Gastroesophageal sphincter (tissue), 3 donors: ENCODE measurements around the gene PSMB5.

Experiments
- CTCF ChIP-seq, 4 experiments: fragments of 200-600 bp in 2 of 4; fragments of 450-650 bp in 2 of 4; sonication (generic) in 1 of 4; IDR thresholded peaks; one replicate each; pipeline ENCODE4 v1.5.1; 2017 to 2019; ENCODE audit warnings: antibody characterized with exemption in 4 of 4, mild to moderate bottlenecking in 2 of 4, moderate library complexity in 2 of 4
- POLR2A ChIP-seq, 2 donors: fragments of 450-650 bp; IDR thresholded peaks; one replicate each; pipeline ENCODE4 v1.6.1; 2017; ENCODE audit warnings: antibody characterized with exemption in 2 of 2, mild to moderate bottlenecking in 2 of 2, moderate library complexity in 1 of 2

GRCh38 chr14:23021434-23021833, 13.3 kb downstream of the PSMB5 start:
- TF ChIP-seq CTCF (IDR thresholded peaks at IDR 0.05) (no peak), POLR2A (IDR thresholded peaks at IDR 0.05) (no peak)
